Superior temporal gyrus (tissue), 1 donor: ENCODE data around the gene TRIM71.
"Not testable (repeated sequence)": the region's sequence is repeated elsewhere in the genome, so short reads cannot be mapped to it uniquely, and the experiment has no call there.

Experiments used
- DNase-seq: peaks from one replicate; pipeline ENCODE4 v3.0.0-alpha.2; 2016; ENCODE audit errors: extremely low spot score

The TRIM71 gene

DNA sequence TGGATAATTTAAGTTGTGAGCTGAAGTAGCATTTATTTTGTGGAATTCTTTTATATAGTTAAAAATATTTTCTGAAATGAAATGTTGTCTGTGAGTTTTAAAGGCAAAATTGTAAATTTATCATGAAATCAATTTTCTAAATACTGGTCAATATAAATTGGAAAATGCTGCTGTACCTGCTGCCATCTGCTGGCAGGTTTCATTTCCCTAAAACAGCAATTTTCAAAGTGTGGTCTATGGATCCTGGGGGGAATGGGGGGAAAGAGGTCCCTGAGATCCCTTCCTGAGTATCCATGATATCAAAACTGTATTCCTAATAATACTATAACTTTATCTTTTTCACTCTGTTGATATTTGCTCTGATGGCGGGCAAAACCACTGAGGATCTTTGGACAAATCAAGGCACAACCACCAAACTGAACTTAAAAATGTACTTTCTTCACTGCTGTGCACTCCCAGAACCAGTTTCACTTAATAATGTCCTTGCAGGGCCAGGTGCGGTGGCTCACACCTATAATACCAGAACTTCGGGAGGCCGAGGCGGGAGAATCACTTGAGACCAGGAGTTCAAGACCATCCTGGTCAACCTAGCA is 116.4 kb downstream of the TRIM71 start:
- DNase-seq, result peak; percentile 43

DNA sequence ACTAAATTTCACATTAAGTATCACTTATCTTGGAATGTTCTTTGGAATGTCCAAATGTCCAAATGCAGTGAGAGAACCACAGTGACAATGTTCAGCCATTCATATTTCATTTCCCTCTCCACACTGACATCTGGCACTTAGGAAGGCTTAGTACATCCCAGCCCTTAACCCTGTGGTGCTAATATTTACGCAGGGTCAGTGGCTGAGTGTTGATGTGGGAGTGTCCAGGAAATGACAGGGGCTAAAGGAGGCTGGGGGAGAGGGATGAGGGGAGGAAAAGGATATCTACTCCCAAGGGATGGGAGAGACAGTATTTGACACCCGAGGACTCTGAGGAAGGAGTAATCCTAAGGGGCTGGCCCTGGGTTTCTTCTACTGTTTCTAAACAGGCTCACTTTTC is 119.5 kb downstream of the TRIM71 start:
- DNase-seq, result no peak

GRCh38 chr3:32939531-32940284 is 121.9 kb downstream of the TRIM71 start:
- not testable (repeated sequence) for DNase-seq

DNA sequence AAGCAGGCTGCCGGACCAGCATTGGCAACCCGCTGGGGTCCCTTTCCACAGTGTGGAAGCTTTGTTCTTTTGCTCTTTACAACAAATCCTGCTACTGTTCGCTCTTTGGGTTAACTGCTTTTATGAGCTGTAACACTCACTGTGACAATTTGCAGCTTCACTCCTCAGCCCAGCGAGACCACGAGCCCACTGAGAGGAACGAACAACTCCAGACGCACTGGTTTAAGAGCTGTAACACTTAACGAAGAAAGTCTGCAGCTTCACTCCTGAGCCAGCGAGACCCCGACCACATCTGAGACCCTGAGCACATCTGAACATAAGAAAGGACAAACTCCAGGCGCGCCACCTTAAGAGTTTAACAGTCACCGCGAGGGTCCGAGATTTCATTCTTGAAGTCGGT is 122.9 kb downstream of the TRIM71 start:
- DNase-seq, result no peak

GRCh38 chr3:32945136-32945535 is 127.3 kb downstream of the TRIM71 start:
- no peak for DNase-seq

DNA sequence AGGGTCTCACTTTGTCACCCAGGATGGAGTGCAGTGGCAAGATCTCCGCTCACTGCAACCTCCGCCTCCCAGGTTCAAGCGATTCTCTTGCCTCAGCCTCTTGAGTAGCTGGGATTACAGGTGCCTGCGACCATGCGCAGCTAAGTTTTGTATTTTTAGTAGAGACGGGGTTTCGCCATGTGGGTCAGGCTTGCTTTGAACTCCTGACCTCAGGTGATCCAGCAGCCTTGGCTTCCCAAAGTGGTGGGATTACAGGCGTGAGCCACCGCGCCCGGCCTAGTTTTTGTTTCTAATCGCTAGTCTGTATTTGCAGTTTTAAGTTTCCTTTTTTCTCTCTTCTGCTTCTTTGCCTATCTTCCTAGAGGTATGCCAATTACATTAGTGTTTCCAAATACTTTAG is 127.8 kb downstream of the TRIM71 start:
- not testable (repeated sequence) for DNase-seq

- no peak for DNase-seq
Measured at GRCh38 chr3:32946973-32947788, 129.4 kb downstream of the TRIM71 start.
